ENCODE results near the gene MPV17L2.

Gene MPV17L2

GRCh38 chr19:18245297-18245696 lies 52.3 kb downstream of the MPV17L2 start (continued):
- TF ChIP-seq ARNTL (CRISPR knock-in tag; IDR thresholded peaks at IDR 0.05; ENCODE audit: borderline replicate concordance, low read depth): no peak
- no peak for TF ChIP-seq ZFP30 (CRISPR knock-in tag; IDR thresholded peaks at IDR 0.05)
- TF ChIP-seq POU6F1 (CRISPR knock-in tag; IDR thresholded peaks at IDR 0.05; ENCODE audit: borderline replicate concordance, low read depth): no peak
- TF ChIP-seq GLIS3 (CRISPR knock-in tag; IDR thresholded peaks at IDR 0.05): no peak
- no peak for TF ChIP-seq SNAI2 (CRISPR knock-in tag; IDR thresholded peaks at IDR 0.05)
